Fibroblast of lung (primary cell): ENCODE data around the gene HECTD4.

Experiments
- EZH2 ChIP-seq: IDR thresholded peaks from 2 replicates; pipeline ENCODE4 v1.5.1; 2012; ENCODE audit warnings: low read length, control low read depth, mild to moderate bottlenecking; ENCODE audit errors: missing control alignments
- TF ChIP-seq, protein P1 (sequence below), 2 donors: IDR thresholded peaks in 1 of 2; conservative IDR thresholded peaks in 1 of 2; 1 replicate in 1 of 2; 2 replicates in 1 of 2; pipeline ENCODE4 v1.5.1; 2011 to 2012; ENCODE audit warnings: low read length in 2 of 2, control low read depth in 1 of 2, inconsistent platforms in 1 of 2, low read depth in 1 of 2, mild to moderate bottlenecking in 1 of 2

DNA sequence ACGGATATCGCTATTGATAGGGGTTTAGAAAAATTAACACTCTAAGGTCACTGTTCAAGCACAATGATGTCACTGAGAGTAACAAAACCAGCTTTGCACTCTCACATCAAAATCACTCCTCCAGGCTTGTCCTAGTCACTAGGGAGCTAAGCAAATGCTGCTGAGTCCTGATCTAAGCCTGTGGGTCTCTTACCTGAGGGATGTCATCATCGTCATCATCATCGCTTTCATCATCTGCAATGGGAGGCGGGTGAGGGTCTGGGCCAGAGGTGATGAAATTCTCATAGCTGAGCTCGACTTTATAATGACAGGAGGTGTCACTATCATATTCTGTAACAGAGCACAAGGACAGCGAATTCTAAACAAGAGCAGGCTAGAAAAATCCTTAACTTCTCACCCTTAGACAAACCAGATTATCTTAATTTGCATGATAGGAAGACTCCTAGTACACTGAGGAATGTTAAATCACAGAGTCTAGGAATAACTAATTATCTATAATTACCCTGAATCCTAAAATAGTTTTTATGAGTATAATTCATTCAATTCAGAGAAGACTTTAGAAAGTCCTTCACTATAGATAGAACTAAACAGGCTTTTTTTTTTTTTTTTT, 173.8 kb downstream of the HECTD4 start:
- TF ChIP-seq, protein P1, sequence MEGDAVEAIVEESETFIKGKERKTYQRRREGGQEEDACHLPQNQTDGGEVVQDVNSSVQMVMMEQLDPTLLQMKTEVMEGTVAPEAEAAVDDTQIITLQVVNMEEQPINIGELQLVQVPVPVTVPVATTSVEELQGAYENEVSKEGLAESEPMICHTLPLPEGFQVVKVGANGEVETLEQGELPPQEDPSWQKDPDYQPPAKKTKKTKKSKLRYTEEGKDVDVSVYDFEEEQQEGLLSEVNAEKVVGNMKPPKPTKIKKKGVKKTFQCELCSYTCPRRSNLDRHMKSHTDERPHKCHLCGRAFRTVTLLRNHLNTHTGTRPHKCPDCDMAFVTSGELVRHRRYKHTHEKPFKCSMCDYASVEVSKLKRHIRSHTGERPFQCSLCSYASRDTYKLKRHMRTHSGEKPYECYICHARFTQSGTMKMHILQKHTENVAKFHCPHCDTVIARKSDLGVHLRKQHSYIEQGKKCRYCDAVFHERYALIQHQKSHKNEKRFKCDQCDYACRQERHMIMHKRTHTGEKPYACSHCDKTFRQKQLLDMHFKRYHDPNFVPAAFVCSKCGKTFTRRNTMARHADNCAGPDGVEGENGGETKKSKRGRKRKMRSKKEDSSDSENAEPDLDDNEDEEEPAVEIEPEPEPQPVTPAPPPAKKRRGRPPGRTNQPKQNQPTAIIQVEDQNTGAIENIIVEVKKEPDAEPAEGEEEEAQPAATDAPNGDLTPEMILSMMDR (conservative IDR thresholded peaks at IDR 0.05 in 1 of 2, IDR thresholded peaks at IDR 0.05 in 1 of 2; ENCODE audit: low read depth in 1 of 2, low read length in 2 of 2) = no peak
- no peak for TF ChIP-seq EZH2
